LNCaP clone FGC (cell line): ENCODE data around the gene CTDSP2.
"Not testable (repeated sequence)": the region's sequence is repeated elsewhere in the genome, so short reads cannot be mapped to it uniquely, and the experiment has no call there.

Source experiments
- DNase-seq: peaks from one replicate; pipeline ENCODE4 v3.0.0-alpha.2; 2011; ENCODE audit warnings: low read depth
- H3K4me3 ChIP-seq: 2 replicates; pipeline ENCODE4 v1.5.1; 2011; ENCODE audit warnings: mild to moderate bottlenecking, low read depth, low read length, control low read depth
- TF ChIP-seq, protein P1 (sequence below): IDR thresholded peaks from 2 replicates; pipeline ENCODE4 v1.5.1; 2012; ENCODE audit warnings: mild to moderate bottlenecking; ENCODE audit not compliant: control insufficient read depth, insufficient read depth; ENCODE audit errors: extremely low read depth

CTDSP2 gene

GRCh38 chr12:57892232-57892972 is 45.9 kb upstream of the CTDSP2 start:
- TF ChIP-seq, protein P1, sequence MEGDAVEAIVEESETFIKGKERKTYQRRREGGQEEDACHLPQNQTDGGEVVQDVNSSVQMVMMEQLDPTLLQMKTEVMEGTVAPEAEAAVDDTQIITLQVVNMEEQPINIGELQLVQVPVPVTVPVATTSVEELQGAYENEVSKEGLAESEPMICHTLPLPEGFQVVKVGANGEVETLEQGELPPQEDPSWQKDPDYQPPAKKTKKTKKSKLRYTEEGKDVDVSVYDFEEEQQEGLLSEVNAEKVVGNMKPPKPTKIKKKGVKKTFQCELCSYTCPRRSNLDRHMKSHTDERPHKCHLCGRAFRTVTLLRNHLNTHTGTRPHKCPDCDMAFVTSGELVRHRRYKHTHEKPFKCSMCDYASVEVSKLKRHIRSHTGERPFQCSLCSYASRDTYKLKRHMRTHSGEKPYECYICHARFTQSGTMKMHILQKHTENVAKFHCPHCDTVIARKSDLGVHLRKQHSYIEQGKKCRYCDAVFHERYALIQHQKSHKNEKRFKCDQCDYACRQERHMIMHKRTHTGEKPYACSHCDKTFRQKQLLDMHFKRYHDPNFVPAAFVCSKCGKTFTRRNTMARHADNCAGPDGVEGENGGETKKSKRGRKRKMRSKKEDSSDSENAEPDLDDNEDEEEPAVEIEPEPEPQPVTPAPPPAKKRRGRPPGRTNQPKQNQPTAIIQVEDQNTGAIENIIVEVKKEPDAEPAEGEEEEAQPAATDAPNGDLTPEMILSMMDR = no peak

GRCh38 chr12:57891542-57892228 is 45.2 kb upstream of the CTDSP2 start:
- no peak for DNase-seq
- H3K4me3 ChIP-seq = no peak overlapping the region
- TF ChIP-seq, protein P1 = no peak

More at GRCh38 chr12:57892232-57892972, 45.9 kb upstream of the CTDSP2 start:
- no peak for DNase-seq
- H3K4me3 ChIP-seq = no peak overlapping the region

GRCh38 chr12:57890191-57891115 is 43.9 kb upstream of the CTDSP2 start:
- no peak overlapping the region for H3K4me3 ChIP-seq
- TF ChIP-seq, protein P1 = no peak
- DNase-seq = no peak

DNA sequence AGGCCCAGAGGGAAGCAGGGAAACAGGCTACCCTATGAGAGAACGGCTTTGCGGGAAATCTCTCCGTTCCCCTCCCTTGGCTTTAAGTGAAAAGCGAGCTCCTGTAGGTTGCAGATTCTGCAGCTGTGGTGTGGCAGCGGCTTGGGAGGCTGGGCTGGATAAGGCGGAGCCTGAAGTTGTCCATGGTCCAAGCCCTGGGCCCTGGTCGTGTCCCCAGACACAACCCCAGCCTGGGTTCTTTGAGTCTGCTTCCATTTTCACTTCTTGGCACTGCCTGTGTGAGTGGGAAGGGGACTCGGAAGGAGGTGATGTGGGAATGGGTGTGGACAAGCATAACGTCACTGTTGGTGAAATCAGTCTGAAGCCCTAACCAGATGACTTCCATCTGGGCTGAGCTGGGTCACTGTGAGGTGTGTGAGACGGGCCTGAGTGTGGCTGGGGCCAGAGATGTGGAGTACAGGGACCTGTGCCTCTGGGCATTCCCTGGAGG is 43.0 kb upstream of the CTDSP2 start:
- H3K4me3 ChIP-seq = no peak overlapping the region
- TF ChIP-seq, protein P1 = no peak
- DNase-seq = no peak

GRCh38 chr12:57888409-57889157 is 42.1 kb upstream of the CTDSP2 start:
- DNase-seq = no peak
- H3K4me3 ChIP-seq = no peak overlapping the region
- TF ChIP-seq, protein P1 = no peak

- TF ChIP-seq, protein P1 = no peak
- no peak for DNase-seq
- no peak overlapping the region for H3K4me3 ChIP-seq
Measured at GRCh38 chr12:57887631-57888408, 41.3 kb upstream of the CTDSP2 start.

GRCh38 chr12:57886964-57887363 is 40.4 kb upstream of the CTDSP2 start:
- not testable (repeated sequence) for H3K4me3 ChIP-seq, DNase-seq
